ENCODE data around the gene MYO3B.
"Not testable (repeated sequence)": the region's sequence is repeated elsewhere in the genome, so short reads cannot be mapped to it uniquely, and the experiment has no call there.

The MYO3B gene

DNA sequence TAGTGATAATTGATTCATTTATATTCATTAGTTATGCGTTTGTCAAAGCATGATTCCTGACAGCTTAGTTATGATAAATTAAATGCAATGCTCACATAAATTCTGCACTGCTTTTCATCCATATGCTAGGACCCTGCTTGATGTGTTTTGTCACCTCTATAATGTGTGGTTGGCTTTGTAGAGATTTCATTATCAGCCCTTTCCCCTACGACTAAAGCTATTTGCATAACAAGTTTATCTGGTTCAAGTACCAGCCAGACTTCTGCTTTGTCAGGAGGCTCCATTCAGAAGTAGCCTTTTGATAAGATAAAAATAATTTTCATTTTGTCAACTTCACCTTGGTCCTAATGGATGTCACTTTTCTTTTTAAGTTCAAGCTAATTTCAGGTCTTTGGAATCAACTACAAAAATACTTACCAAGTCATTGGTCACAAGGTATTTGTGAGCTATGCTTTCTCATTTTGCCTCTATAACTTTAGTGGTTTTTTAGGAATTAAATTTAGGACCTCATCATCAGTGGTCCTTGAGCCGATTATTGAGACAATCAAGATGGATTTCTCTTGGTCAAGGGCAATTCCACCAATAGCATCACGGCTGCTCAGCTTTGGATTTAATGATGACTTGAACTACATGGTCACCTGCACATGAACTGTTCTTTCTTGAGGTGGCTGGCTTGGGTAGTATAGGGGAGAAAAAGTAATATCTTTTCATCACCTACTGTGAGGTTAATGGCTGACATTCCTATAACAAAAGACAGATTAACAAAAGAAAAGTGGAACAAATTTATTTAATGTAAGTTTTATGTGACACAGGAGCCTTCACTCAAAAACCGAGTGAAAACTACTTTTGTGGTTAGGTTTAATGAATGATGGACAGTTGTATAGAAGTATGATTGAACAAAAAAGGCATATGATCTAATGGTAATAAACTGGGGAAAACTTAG, 162.1 kb downstream of the MYO3B start:
- H3K36me3 ChIP-seq (ENCODE audit: control insufficient read depth, insufficient read depth, low read length), result no peaks in the 10 kb centered on the region
- no peaks in the 10 kb centered on the region; the same call in 1 of the 2 replicates for H3K27me3 ChIP-seq (replicated peaks; ENCODE audit: control insufficient read depth, insufficient read depth, low read length)
- no peak for DNase-seq (ENCODE audit: extremely low read depth, insufficient read length)
- H3K4me3 ChIP-seq (replicated peaks; ENCODE audit: low read depth, low read length), result no peak overlapping the region
- TF ChIP-seq, protein P1, sequence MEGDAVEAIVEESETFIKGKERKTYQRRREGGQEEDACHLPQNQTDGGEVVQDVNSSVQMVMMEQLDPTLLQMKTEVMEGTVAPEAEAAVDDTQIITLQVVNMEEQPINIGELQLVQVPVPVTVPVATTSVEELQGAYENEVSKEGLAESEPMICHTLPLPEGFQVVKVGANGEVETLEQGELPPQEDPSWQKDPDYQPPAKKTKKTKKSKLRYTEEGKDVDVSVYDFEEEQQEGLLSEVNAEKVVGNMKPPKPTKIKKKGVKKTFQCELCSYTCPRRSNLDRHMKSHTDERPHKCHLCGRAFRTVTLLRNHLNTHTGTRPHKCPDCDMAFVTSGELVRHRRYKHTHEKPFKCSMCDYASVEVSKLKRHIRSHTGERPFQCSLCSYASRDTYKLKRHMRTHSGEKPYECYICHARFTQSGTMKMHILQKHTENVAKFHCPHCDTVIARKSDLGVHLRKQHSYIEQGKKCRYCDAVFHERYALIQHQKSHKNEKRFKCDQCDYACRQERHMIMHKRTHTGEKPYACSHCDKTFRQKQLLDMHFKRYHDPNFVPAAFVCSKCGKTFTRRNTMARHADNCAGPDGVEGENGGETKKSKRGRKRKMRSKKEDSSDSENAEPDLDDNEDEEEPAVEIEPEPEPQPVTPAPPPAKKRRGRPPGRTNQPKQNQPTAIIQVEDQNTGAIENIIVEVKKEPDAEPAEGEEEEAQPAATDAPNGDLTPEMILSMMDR (IDR thresholded peaks at IDR 0.05; ENCODE audit: insufficient read depth, low read length, poor library complexity, severe bottlenecking), result no peak

GRCh38 chr2:170340693-170341068, 162.7 kb downstream of the MYO3B start:
- TF ChIP-seq, protein P1 (IDR thresholded peaks at IDR 0.05; ENCODE audit: insufficient read depth, low read length, poor library complexity, severe bottlenecking), result no peak
- Histone ChIP-seq H3K36me3 (ENCODE audit: control insufficient read depth, insufficient read depth, low read length) (no peaks in the 10 kb centered on the region), H3K4me3 (replicated peaks; ENCODE audit: low read depth, low read length) (no peak overlapping the region), H3K27me3 (replicated peaks; ENCODE audit: control insufficient read depth, insufficient read depth, low read length) (no peaks in the 10 kb centered on the region; the same call in 1 of the 2 replicates)
- peak; percentile 17 for DNase-seq (ENCODE audit: extremely low read depth, insufficient read length)

DNA sequence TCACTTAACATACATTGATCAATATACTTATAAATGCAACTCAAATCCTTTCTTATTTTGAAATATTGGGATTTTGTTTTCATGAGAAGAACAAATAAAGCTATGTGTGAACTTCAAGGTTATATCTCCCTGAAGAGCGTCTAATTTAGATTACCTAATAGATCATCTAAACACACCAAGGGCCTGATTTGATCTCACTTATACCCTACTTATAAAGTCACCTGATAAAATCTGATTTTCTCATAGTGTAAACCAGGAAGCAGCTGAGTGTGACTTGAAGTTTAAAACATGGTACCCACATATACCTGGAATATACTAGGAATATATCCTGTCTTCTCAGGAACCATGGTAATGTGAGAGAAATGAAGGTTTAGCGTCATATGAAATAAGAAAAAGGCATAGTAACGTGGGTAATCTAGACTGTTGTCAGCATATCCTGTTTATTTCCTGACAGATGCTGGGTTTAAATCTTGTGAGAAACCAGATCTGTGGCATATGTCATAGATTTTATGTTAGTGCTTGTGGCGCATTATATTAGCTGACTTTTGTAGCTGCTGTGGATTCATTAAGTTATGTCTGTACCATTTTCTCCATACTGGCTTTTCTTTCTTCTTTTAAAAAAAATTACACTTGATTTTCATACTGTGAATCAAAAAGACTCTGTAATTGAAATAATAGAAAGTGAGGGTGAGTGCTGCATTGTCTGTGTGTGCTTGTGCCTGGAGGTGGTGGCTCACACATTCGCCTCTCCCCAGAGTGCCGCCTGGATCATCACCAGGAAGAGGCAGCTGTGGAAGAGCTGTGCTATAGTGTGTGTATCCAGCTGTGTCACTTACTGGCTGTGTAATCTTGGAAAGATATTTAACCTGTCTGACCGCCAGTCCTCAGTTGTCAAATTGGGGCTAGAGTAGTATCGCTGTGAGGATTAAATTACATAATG, 164.0 kb downstream of the MYO3B start:
- Histone ChIP-seq H3K4me3 (replicated peaks; ENCODE audit: low read depth, low read length) (no peak overlapping the region), H3K27me3 (replicated peaks; ENCODE audit: control insufficient read depth, insufficient read depth, low read length) (no peaks in the 10 kb centered on the region; the same call in 1 of the 2 replicates), H3K36me3 (ENCODE audit: control insufficient read depth, insufficient read depth, low read length) (no peaks in the 10 kb centered on the region)
- no peak for DNase-seq (ENCODE audit: extremely low read depth, insufficient read length)
- TF ChIP-seq, protein P1 (IDR thresholded peaks at IDR 0.05; ENCODE audit: insufficient read depth, low read length, poor library complexity, severe bottlenecking), result no peak

DNA sequence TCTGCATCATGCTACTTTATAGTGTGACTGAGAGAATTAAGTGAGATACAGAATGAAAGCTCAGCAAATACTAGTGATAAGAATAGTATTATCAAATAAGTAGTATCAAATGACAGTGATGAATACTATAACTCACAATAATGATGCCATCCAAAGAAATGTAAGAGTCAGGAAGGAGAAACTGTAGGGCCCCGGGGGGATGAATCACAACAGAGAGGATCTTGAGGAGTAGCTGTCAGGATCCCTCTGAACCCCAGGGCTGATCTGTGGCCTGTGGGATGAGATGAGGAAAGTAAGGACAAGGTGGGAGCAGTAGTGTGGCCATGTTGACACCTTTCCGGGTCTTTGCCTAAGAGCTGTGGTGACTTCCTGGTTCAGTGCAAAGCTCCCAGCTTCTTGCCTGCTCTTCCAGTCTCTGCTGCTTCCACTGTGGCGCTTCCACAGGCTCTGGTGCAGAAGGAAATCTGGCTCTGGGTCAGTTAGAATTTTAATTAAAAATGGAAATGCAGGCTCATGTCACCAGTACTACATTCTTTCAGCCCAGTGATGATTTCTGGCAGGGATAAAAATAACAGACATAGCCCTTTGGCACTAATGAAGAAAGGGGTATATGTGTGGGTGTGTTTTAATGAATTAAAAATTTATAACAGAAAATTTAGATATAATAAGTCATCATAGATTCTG, 166.9 kb downstream of the MYO3B start:
- no peak overlapping the region for H3K4me3 ChIP-seq (replicated peaks; ENCODE audit: low read depth, low read length)
- no peak for DNase-seq (ENCODE audit: extremely low read depth, insufficient read length)
- TF ChIP-seq, protein P1 (IDR thresholded peaks at IDR 0.05; ENCODE audit: insufficient read depth, low read length, poor library complexity, severe bottlenecking), result no peak
- H3K36me3 ChIP-seq (ENCODE audit: control insufficient read depth, insufficient read depth, low read length), result no peaks in the 10 kb centered on the region
- no peaks in the 10 kb centered on the region for H3K27me3 ChIP-seq (replicated peaks; ENCODE audit: control insufficient read depth, insufficient read depth, low read length)

DNA sequence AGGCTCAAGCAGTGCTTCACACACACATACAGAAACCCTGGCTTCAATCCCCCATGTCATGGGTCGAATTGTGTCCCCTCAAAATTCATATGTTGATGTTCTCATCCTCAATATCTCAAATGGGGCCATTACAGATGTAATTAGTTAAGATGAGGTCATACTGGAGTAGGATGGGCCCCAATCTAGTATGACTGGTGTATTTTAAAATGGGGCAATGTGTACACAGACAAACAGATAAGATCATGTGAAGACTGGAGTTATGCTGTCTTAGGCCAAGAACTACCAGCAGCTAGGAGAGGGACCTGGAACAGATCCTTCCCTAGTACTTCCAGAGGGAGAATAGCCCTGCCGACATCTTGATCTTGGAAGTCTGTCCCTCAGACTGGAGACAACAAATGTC, 167.7 kb downstream of the MYO3B start:
- Histone ChIP-seq H3K27me3 (replicated peaks; ENCODE audit: control insufficient read depth, insufficient read depth, low read length) (no peaks in the 10 kb centered on the region), H3K4me3 (replicated peaks; ENCODE audit: low read depth, low read length) (no peak overlapping the region), H3K36me3 (ENCODE audit: control insufficient read depth, insufficient read depth, low read length) (no peaks in the 10 kb centered on the region)
- TF ChIP-seq, protein P1 (IDR thresholded peaks at IDR 0.05; ENCODE audit: insufficient read depth, low read length, poor library complexity, severe bottlenecking), result no peak
- no peak for DNase-seq (ENCODE audit: extremely low read depth, insufficient read length)

DNA sequence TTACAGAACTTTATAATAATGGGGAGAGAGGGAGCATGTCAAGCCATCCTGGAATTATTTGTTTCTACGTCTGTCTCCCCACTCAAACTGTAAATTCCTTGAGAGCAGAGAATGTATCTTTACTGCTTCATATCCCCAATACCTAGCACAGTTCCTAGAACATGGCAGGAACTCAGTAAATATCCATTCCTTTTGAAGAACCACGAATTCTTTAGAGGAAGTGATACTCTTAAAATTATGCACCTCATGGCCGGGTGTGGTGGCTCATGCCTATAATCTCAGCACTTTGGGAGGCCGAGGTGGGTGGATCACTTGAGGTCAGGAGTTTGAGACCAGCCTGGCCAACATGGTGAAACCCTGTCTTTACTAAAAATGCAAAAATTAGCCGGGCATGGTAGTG, 171.3 kb downstream of the MYO3B start:
- not testable (repeated sequence) for H3K36me3 ChIP-seq (ENCODE audit: control insufficient read depth, insufficient read depth, low read length); H3K4me3 ChIP-seq (replicated peaks; ENCODE audit: low read depth, low read length); H3K27me3 ChIP-seq (replicated peaks; ENCODE audit: control insufficient read depth, insufficient read depth, low read length); DNase-seq (ENCODE audit: extremely low read depth, insufficient read length)
